CD4-positive, alpha-beta T cell (primary cell): ENCODE data around the gene TCF12. TPM values are rescaled to one million over a fixed set of nuclear protein-coding genes. Genes with fewer than 3 reads are reported as not detected.

Experiments used
- ATAC-seq: fragments of 200-7000 bp; cut with Tn5 transposase; one replicate; pipeline ENCODE4 v1.10.0; 2022; ENCODE audit warnings: mild to moderate bottlenecking; ENCODE audit not compliant: poor library complexity
- CTCF ChIA-PET: fragments of 350-600 bp; sonication (Branson Sonifier 250); formaldehyde crosslinking; loops from one replicate; lab custom pipeline; 2021; ENCODE audit warnings: antibody characterized with exemption, inconsistent platforms; lab: Charles Lee
- POLR2A ChIA-PET: fragments of 350-600 bp; sonication (Branson Sonifier 250); formaldehyde crosslinking; loops from one replicate; lab custom pipeline; 2021; ENCODE audit warnings: antibody characterized with exemption, inconsistent platforms; lab: Charles Lee
- DNase-seq, 14 experiments: peaks; one replicate each; pipeline ENCODE4 v3.0.0-alpha.2; 2013 to 2020; ENCODE audit warnings: mixed read lengths in 2 of 14
- H3K27ac ChIP-seq, 2 donors: one replicate each; pipeline versions ENCODE4 v1.5.1 to v1.7.0; 2013; ENCODE audit warnings: low read length in 2 of 2, low read depth in 1 of 2, mild to moderate bottlenecking in 1 of 2
- H3K27me3 ChIP-seq, 2 experiments: 1 replicate in 1 of 2; 2 replicates in 1 of 2; pipeline versions ENCODE4 v1.6.1 to v1.7.0; 2013; ENCODE audit warnings: low read length in 2 of 2, control low read depth in 1 of 2, mild to moderate bottlenecking in 1 of 2, moderate library complexity in 1 of 2; ENCODE audit not compliant: insufficient read depth in 2 of 2, control insufficient read depth in 1 of 2
- H3K36me3 ChIP-seq: one replicate; pipeline ENCODE4 v1.6.1; 2013; ENCODE audit warnings: low read length, control low read depth; ENCODE audit not compliant: insufficient read depth
- H3K4me1 ChIP-seq: one replicate; pipeline ENCODE4 v1.6.1; 2013; ENCODE audit warnings: low read length, control low read depth; ENCODE audit not compliant: insufficient read depth
- H3K4me3 ChIP-seq: one replicate; pipeline ENCODE4 v1.5.1; 2013; ENCODE audit warnings: mild to moderate bottlenecking, low read length, moderate library complexity
- H3K9me3 ChIP-seq, 2 experiments: 1 replicate in 1 of 2; 2 replicates in 1 of 2; pipeline versions ENCODE4 v1.6.1 to v1.7.0; 2013; ENCODE audit warnings: low read length in 2 of 2, mild to moderate bottlenecking in 2 of 2, control low read depth in 1 of 2, moderate library complexity in 1 of 2; ENCODE audit not compliant: control insufficient read depth in 1 of 2, insufficient read depth in 1 of 2
- H3K27ac Mint-ChIP-seq: one replicate; pipeline ENCODE4 v1.8.0; 2020; ENCODE audit warnings: mixed read lengths
- H3K27me3 Mint-ChIP-seq: one replicate; pipeline ENCODE4 v1.8.0; 2021; ENCODE audit warnings: mixed read lengths
- H3K36me3 Mint-ChIP-seq: one replicate; pipeline ENCODE4 v1.8.0; 2021; ENCODE audit warnings: low read depth, mixed read lengths
- H3K4me1 Mint-ChIP-seq: one replicate; pipeline ENCODE4 v1.8.0; 2021; ENCODE audit warnings: low read depth, mixed read lengths
- H3K4me3 Mint-ChIP-seq: one replicate; pipeline ENCODE4 v1.8.0; 2020; ENCODE audit warnings: mild to moderate bottlenecking, mixed read lengths
- H3K9me3 Mint-ChIP-seq: one replicate; pipeline ENCODE4 v1.8.0; 2020; ENCODE audit warnings: mixed read lengths
- intact Hi-C, 2 experiments: fragments of 100-400 bp; cut with DNase I in 1 of 2; cut with micrococcal nuclease in 1 of 2; formaldehyde crosslinking; loops; one replicate each; pipeline versions ENCODE4 v1.15.1 to v1.9.0; 2023 to 2025; cut with DNase I, micrococcal nuclease
- total RNA-seq, 174 experiments: library from RNA in 2 of 174; stranded (reverse) in 2 of 174; gene quantifications; one replicate each; pipeline ENCODE4 v1.2.3 and lab custom pipeline; 2021 to 2026
- TF ChIP-seq, protein P1 (sequence below): fragments of 200-600 bp; IDR thresholded peaks from one replicate; pipeline ENCODE4 v1.8.0; 2022; ENCODE audit warnings: antibody characterized with exemption, mild to moderate bottlenecking

Gene TCF12
- total RNA-seq, 2 experiments from 2014 or later, result 54.0 TPM

DNA sequence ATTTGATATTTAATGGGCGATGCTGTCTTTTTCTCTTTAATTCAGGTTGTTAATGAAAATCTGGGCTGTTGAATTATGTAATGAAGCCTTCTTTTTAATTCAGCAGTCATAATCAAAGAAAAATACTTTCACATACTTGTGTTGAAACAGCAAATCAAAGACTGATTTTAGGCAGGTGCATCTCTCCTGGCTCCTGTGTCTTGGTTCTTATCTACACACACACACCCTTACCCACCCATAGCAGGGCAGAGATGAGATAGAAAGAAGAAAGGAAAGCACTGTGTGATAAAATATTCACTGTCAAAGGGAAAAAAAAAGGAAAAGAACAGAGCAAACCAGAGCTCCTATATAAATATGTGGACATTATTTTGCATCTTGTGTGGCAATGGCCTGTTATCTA lies 327.3 kb downstream of the TCF12 start:
- peaks cover 17% of the 10 kb centered on the region for H3K36me3 ChIP-seq
- POLR2A ChIA-PET, result no interaction called here
- no peaks in the 10 kb centered on the region for H3K27me3 ChIP-seq
- no peaks in the 10 kb centered on the region for H3K9me3 Mint-ChIP-seq
- H3K27me3 Mint-ChIP-seq, result no peaks in the 10 kb centered on the region
- ATAC-seq (no peak), DNase-seq (no peak)
- CTCF ChIA-PET, result interaction anchor here (0.5 kb wide), 1 partner anchor 68 kb away, joined by 3 read pairs; no protein-coding TSS in a partner anchor
- no peak overlapping the region for H3K4me3 Mint-ChIP-seq
- intact Hi-C loops, result no loop called here
- H3K9me3 ChIP-seq, result no peaks in the 10 kb centered on the region
- no peak overlapping the region for H3K27ac Mint-ChIP-seq
- H3K27ac ChIP-seq, result no peak overlapping the region
- H3K4me1 Mint-ChIP-seq, result no peaks in the 10 kb centered on the region
- peaks cover 66% of the 10 kb centered on the region for H3K36me3 Mint-ChIP-seq
- H3K4me3 ChIP-seq, result no peak overlapping the region
- H3K4me1 ChIP-seq, result no peaks in the 10 kb centered on the region
- TF ChIP-seq, protein P1, sequence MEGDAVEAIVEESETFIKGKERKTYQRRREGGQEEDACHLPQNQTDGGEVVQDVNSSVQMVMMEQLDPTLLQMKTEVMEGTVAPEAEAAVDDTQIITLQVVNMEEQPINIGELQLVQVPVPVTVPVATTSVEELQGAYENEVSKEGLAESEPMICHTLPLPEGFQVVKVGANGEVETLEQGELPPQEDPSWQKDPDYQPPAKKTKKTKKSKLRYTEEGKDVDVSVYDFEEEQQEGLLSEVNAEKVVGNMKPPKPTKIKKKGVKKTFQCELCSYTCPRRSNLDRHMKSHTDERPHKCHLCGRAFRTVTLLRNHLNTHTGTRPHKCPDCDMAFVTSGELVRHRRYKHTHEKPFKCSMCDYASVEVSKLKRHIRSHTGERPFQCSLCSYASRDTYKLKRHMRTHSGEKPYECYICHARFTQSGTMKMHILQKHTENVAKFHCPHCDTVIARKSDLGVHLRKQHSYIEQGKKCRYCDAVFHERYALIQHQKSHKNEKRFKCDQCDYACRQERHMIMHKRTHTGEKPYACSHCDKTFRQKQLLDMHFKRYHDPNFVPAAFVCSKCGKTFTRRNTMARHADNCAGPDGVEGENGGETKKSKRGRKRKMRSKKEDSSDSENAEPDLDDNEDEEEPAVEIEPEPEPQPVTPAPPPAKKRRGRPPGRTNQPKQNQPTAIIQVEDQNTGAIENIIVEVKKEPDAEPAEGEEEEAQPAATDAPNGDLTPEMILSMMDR, result no peak

DNA sequence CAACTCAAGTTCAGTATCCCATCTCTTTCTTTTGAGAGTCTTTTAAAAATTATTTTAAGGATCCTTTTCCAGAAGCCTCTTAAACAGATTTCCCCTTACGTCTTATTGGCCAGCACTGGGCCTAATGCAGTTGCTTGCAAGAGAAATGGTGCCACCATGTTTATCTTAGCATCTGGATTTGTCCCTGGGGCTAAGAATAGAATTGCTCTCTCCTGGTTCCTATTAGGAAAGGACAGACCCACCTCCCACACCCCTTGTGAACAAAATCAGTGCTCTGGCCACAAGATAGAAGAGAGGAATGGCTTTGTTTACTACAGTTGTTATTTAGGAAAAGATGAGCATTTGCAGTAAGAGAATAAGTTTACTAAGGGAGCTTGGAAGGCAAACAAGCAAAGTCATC lies 329.6 kb downstream of the TCF12 start:
- H3K27me3 Mint-ChIP-seq, result no peaks in the 10 kb centered on the region
- no peaks in the 10 kb centered on the region for H3K9me3 Mint-ChIP-seq
- H3K27ac Mint-ChIP-seq, result no peak overlapping the region
- intact Hi-C loops, result no loop called here
- CTCF ChIA-PET, result interaction anchor here (1.0 kb wide), 1 partner anchor 15 kb away, joined by 3 read pairs; no protein-coding TSS in a partner anchor
- H3K4me1 ChIP-seq, result no peaks in the 10 kb centered on the region
- H3K4me3 ChIP-seq, result no peak overlapping the region
- peaks cover 22% of the 10 kb centered on the region for H3K36me3 ChIP-seq
- TF ChIP-seq, protein P1, result no peak
- H3K36me3 Mint-ChIP-seq, result peaks cover 70% of the 10 kb centered on the region
- H3K27me3 ChIP-seq, result no peaks in the 10 kb centered on the region
- ATAC-seq (no peak), DNase-seq (no peak)
- H3K27ac ChIP-seq, result no peak overlapping the region
- no peaks in the 10 kb centered on the region for H3K4me1 Mint-ChIP-seq
- no peaks in the 10 kb centered on the region for H3K9me3 ChIP-seq
- no peak overlapping the region for H3K4me3 Mint-ChIP-seq
- POLR2A ChIA-PET, result no interaction called here

DNA sequence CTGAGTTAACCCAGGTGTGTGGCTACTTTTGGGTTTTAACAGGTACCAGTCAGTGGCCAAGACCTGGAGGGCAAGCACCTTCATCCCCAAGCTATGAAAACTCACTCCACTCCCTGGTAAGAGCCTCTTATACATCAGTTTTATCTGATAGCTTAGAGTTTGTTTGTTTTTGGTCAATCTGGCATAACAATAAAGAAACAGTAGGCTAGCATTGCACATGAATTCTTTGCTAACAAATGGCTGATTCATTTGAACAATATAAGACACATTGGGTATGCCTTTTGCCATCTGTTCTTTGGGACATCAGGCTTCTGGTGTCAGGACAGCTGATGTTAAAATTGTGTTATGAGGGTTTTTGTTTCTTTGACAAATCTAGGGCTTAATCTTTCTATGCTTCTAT lies 332.9 kb downstream of the TCF12 start:
- Histone ChIP-seq H3K4me1 (no peaks in the 10 kb centered on the region), H3K36me3 (peaks cover 27% of the 10 kb centered on the region), H3K4me3 (no peak overlapping the region), H3K9me3 (no peaks in the 10 kb centered on the region), H3K27ac (no peak overlapping the region), H3K27me3 (no peaks in the 10 kb centered on the region)
- intact Hi-C loops, result no loop called here
- H3K9me3 Mint-ChIP-seq, result no peaks in the 10 kb centered on the region
- no peaks in the 10 kb centered on the region for H3K4me1 Mint-ChIP-seq
- H3K4me3 Mint-ChIP-seq, result no peak overlapping the region
- no peak for ATAC-seq
- no peak overlapping the region for H3K27ac Mint-ChIP-seq
- no peak for DNase-seq
- H3K36me3 Mint-ChIP-seq, result peaks cover 67% of the 10 kb centered on the region
- CTCF ChIA-PET, result interaction anchor here (1.0 to 1.2 kb wide), 2 partner anchors 9 to 13 kb away, joined by 3 read pairs; no protein-coding TSS in a partner anchor
- H3K27me3 Mint-ChIP-seq, result no peaks in the 10 kb centered on the region
- TF ChIP-seq, protein P1, result no peak
- POLR2A ChIA-PET, result no interaction called here
